GM12801 (cell line): ENCODE data around the gene VGLL1.

ENCODE experiments used
- CTCF ChIP-seq: IDR thresholded peaks from one replicate; pipeline ENCODE4 v1.5.1; 2011; ENCODE audit warnings: control low read depth; ENCODE audit not compliant: insufficient read length; ENCODE audit errors: extremely low read depth

VGLL1 gene

GRCh38 chrX:136555694-136556093, 23.7 kb downstream of the VGLL1 start:
- TF ChIP-seq CTCF: no peak

GRCh38 chrX:136572030-136572429, 40.0 kb downstream of the VGLL1 start:
- no peak for TF ChIP-seq CTCF

- TF ChIP-seq CTCF: no peak
Observed at GRCh38 chrX:136574548-136574947, 42.5 kb downstream of the VGLL1 start.

- TF ChIP-seq CTCF: no peak
Observed at GRCh38 chrX:136577552-136577951, 45.5 kb downstream of the VGLL1 start.

- no peak for TF ChIP-seq CTCF
Observed at GRCh38 chrX:136580316-136580715, 48.3 kb downstream of the VGLL1 start.

- no peak for TF ChIP-seq CTCF
Observed at GRCh38 chrX:136582624-136583023, 50.6 kb downstream of the VGLL1 start.

GRCh38 chrX:136584545-136584944, 52.5 kb downstream of the VGLL1 start:
- TF ChIP-seq CTCF: no peak

GRCh38 chrX:136585262-136585661, 53.2 kb downstream of the VGLL1 start:
- no peak for TF ChIP-seq CTCF
